H1 (cell line): ENCODE measurements around the gene SPOUT1. TPM values are rescaled to one million over a fixed set of nuclear protein-coding genes. Genes with fewer than 3 reads are reported as not detected.

Experiments
- CTCF ChIA-PET: fragments of 300-600 bp; sonication (Branson Sonifier 250); formaldehyde crosslinking; loops from one replicate; lab custom pipeline; 2021; ENCODE audit not compliant: partially characterized antibody; lab: Charles Lee
- POLR2A ChIA-PET: fragments of 300-600 bp; sonication (Branson Sonifier 250); formaldehyde crosslinking; loops from one replicate; lab custom pipeline; 2021; ENCODE audit warnings: inconsistent platforms; ENCODE audit not compliant: partially characterized antibody; lab: Charles Lee
- DNase-seq, 2 experiments: peaks; one replicate each; pipeline versions ENCODE4 v3.0.0 to v3.0.0-alpha.2; 2010 to 2022; ENCODE audit warnings: low spot score in 2 of 2, low read depth in 1 of 2, mixed read lengths in 1 of 2
- FAIRE-seq: peaks from 2 replicates; lab custom pipeline; 2011; peaks lifted over from hg19 to GRCh38; lab: Jason Lieb, UNC
- H2AFZ ChIP-seq: 2 replicates; pipeline ENCODE4 v1.8.1; 2012; ENCODE audit warnings: low read length, inconsistent platforms
- H2AK5ac ChIP-seq: 2 replicates; pipeline ENCODE4 v1.6.1; 2013; ENCODE audit warnings: low read depth, low read length
- H2BK120ac ChIP-seq: replicated peaks from 2 replicates; pipeline ENCODE3; 2013; ENCODE audit warnings: low read depth, low read length, inconsistent platforms
- H2BK12ac ChIP-seq: 2 replicates; pipeline ENCODE4 v1.6.1; 2013; ENCODE audit warnings: low read depth, low read length
- H2BK15ac ChIP-seq: 2 replicates; pipeline ENCODE4 v1.6.1; 2013; ENCODE audit warnings: low read length
- H2BK20ac ChIP-seq: 2 replicates; pipeline ENCODE4 v1.6.1; 2013; ENCODE audit warnings: low read length
- H2BK5ac ChIP-seq: 2 replicates; pipeline ENCODE4 v1.6.1; 2013; ENCODE audit warnings: low read depth, low read length
- H3K14ac ChIP-seq: 2 replicates; pipeline ENCODE4 v1.6.1; 2013; ENCODE audit warnings: inconsistent platforms; ENCODE audit not compliant: insufficient read length
- H3K18ac ChIP-seq: 2 replicates; pipeline ENCODE4 v1.6.1; 2013; ENCODE audit warnings: low read length; ENCODE audit errors: extremely low read depth
- H3K23ac ChIP-seq: 2 replicates; pipeline ENCODE4 v1.6.1; 2013; ENCODE audit warnings: inconsistent platforms; ENCODE audit not compliant: insufficient read length
- H3K23me2 ChIP-seq: 2 replicates; pipeline ENCODE4 v1.6.1; 2013; ENCODE audit warnings: low read depth, low read length
- H3K27ac ChIP-seq: 2 replicates; pipeline ENCODE4 v1.6.1; 2011; ENCODE audit warnings: low read depth, low read length, inconsistent platforms
- H3K27me3 ChIP-seq, 4 experiments: replicated peaks in 1 of 4; 1 replicate in 1 of 4; 2 replicates in 3 of 4; pipeline versions ENCODE4 v1.6.1 to v1.8.1; 2011 to 2013; ENCODE audit warnings: low read length in 3 of 4, mild to moderate bottlenecking in 3 of 4, inconsistent platforms in 2 of 4, mixed read lengths in 2 of 4, moderate library complexity in 1 of 4; ENCODE audit not compliant: control insufficient read depth in 3 of 4, insufficient read depth in 3 of 4; ENCODE audit errors: extremely low read depth in 1 of 4
- H3K36me3 ChIP-seq, 4 experiments: 2 replicates each; pipeline versions ENCODE4 v1.6.1 to v1.8.1; 2011 to 2013; ENCODE audit warnings: mild to moderate bottlenecking in 4 of 4, low read length in 3 of 4, moderate library complexity in 2 of 4, control low read depth in 1 of 4, inconsistent platforms in 1 of 4; ENCODE audit not compliant: insufficient read depth in 4 of 4, control insufficient read depth in 2 of 4
- H3K4ac ChIP-seq: replicated peaks from 2 replicates; pipeline ENCODE3; 2013; ENCODE audit warnings: low read length, low read depth, mixed read lengths, inconsistent platforms; ENCODE audit not compliant: insufficient read length
- H3K4me1 ChIP-seq, 4 experiments: replicated peaks in 1 of 4; 1 replicate in 1 of 4; 2 replicates in 3 of 4; pipeline versions ENCODE4 v1.6.1 to v1.8.1; 2011 to 2013; ENCODE audit warnings: low read length in 3 of 4, inconsistent platforms in 2 of 4, mixed read lengths in 1 of 4; ENCODE audit not compliant: insufficient read depth in 4 of 4, control insufficient read depth in 3 of 4
- H3K4me2 ChIP-seq, 2 experiments: 2 replicates each; pipeline versions ENCODE4 v1.6.1 to v1.8.1; 2011 to 2013; ENCODE audit warnings: low read depth in 2 of 2, low read length in 2 of 2, control low read depth in 1 of 2, inconsistent platforms in 1 of 2, mild to moderate bottlenecking in 1 of 2; ENCODE audit not compliant: insufficient read depth in 1 of 2
- H3K4me3 ChIP-seq, 4 experiments: fragments of 200-600, 300-600 bp in 1 of 4; sonication (generic), shearing (Covaris generic), sonication (Bioruptor Twin) in 1 of 4; 2 replicates each; pipeline versions ENCODE4 v1.5.1 to v1.8.1; 2011 to 2016; ENCODE audit warnings: low read length in 4 of 4, low read depth in 3 of 4, control low read depth in 2 of 4, inconsistent platforms in 2 of 4, mild to moderate bottlenecking in 2 of 4, mixed read lengths in 1 of 4, moderate library complexity in 1 of 4; ENCODE audit not compliant: insufficient read depth in 2 of 4; ENCODE audit errors: extremely low read depth in 1 of 4
- H3K56ac ChIP-seq: replicated peaks from 2 replicates; pipeline ENCODE3; 2013; ENCODE audit warnings: low read depth, mild to moderate bottlenecking, mixed read lengths, low read length, inconsistent platforms; ENCODE audit not compliant: insufficient read length
- H3K79me1 ChIP-seq: 2 replicates; pipeline ENCODE4 v1.6.1; 2013; ENCODE audit warnings: low read depth, low read length, control low read depth
- H3K79me2 ChIP-seq, 2 experiments: 2 replicates each; pipeline versions ENCODE4 v1.6.1 to v1.8.1; 2012 to 2013; ENCODE audit warnings: low read length in 2 of 2, mild to moderate bottlenecking in 2 of 2, inconsistent platforms in 1 of 2; ENCODE audit not compliant: insufficient read depth in 2 of 2, control insufficient read depth in 1 of 2
- H3K9ac ChIP-seq, 4 experiments: replicated peaks in 1 of 4; 1 replicate in 1 of 4; 2 replicates in 3 of 4; pipeline versions ENCODE4 v1.6.1 to v1.8.1; 2011 to 2013; ENCODE audit warnings: low read depth in 3 of 4, low read length in 3 of 4, control low read depth in 2 of 4, mild to moderate bottlenecking in 2 of 4, moderate library complexity in 2 of 4, inconsistent platforms in 1 of 4; ENCODE audit errors: extremely low read depth in 1 of 4
- H3K9me3 ChIP-seq, 2 experiments: 2 replicates each; pipeline versions ENCODE4 v1.6.1 to v1.8.1; 2012 to 2013; ENCODE audit warnings: mild to moderate bottlenecking in 2 of 2, moderate library complexity in 2 of 2, control low read depth in 1 of 2, inconsistent platforms in 1 of 2, low read depth in 1 of 2, low read length in 1 of 2, mixed read lengths in 1 of 2; ENCODE audit not compliant: insufficient read depth in 2 of 2
- H4K20me1 ChIP-seq, 2 experiments: replicated peaks in 1 of 2; 2 replicates each; pipeline versions ENCODE3 to v1.8.1; 2011 to 2013; ENCODE audit warnings: inconsistent platforms in 2 of 2, low read length in 2 of 2, mild to moderate bottlenecking in 1 of 2; ENCODE audit not compliant: insufficient read depth in 2 of 2, control insufficient read depth in 1 of 2
- H4K5ac ChIP-seq: 2 replicates; pipeline ENCODE4 v1.6.1; 2013; ENCODE audit warnings: low read length, low read depth, mixed read lengths, inconsistent platforms; ENCODE audit not compliant: insufficient read length
- H4K8ac ChIP-seq: 2 replicates; pipeline ENCODE4 v1.8.0; 2013; ENCODE audit warnings: mild to moderate bottlenecking, moderate library complexity, low read length, inconsistent platforms; ENCODE audit not compliant: insufficient read depth; ENCODE audit errors: extremely low read depth
- H4K91ac ChIP-seq: replicated peaks from 2 replicates; pipeline ENCODE3; 2013; ENCODE audit warnings: low read length, mixed read lengths, inconsistent platforms; ENCODE audit not compliant: insufficient read length
- BRCA1 ChIP-seq: IDR thresholded peaks from 2 replicates; pipeline ENCODE4 v1.6.1; 2012; ENCODE audit warnings: low read depth, low read length, improper control_type of control experiment
- CBX8 ChIP-seq: fragments of 300-800, 300-1000 bp; sonication (generic); IDR thresholded peaks from 2 replicates; pipeline ENCODE4 v1.7.1; 2016; ENCODE audit warnings: low read depth, low read length, borderline replicate concordance
- CTBP2 ChIP-seq: IDR thresholded peaks from 2 replicates; pipeline ENCODE4 v1.7.0; 2011; ENCODE audit warnings: borderline replicate concordance, mild to moderate bottlenecking, moderate library complexity, mixed read lengths, low read length; ENCODE audit not compliant: insufficient read depth, insufficient read length
- GTF2F1 ChIP-seq: IDR thresholded peaks from 2 replicates; pipeline ENCODE4 v1.6.1; 2012; ENCODE audit warnings: low read depth, low read length, improper control_type of control experiment, borderline replicate concordance
- HDAC2 ChIP-seq, 2 experiments: fragments of 300-600 bp in 1 of 2; sonication (generic) in 1 of 2; IDR thresholded peaks; 2 replicates each; pipeline ENCODE4 v1.6.1; 2011 to 2012; ENCODE audit warnings: low read depth in 2 of 2, low read length in 2 of 2, mild to moderate bottlenecking in 2 of 2, moderate library complexity in 2 of 2, borderline replicate concordance in 1 of 2, inconsistent platforms in 1 of 2
- HDAC6 ChIP-seq: IDR thresholded peaks from one replicate; pipeline ENCODE4 v1.7.1; 2012; ENCODE audit warnings: low read depth, mild to moderate bottlenecking, inconsistent platforms, low read length, moderate library complexity
- MAFK ChIP-seq: IDR thresholded peaks from 2 replicates; pipeline ENCODE4 v1.6.1; 2012; ENCODE audit warnings: low read depth, mild to moderate bottlenecking, improper control_type of control experiment, low read length
- POLR2A ChIP-seq, 2 experiments: IDR thresholded peaks; 1 replicate in 1 of 2; 2 replicates in 1 of 2; pipeline ENCODE4 v1.6.1; 2011; ENCODE audit warnings: low read depth in 2 of 2, low read length in 2 of 2, mild to moderate bottlenecking in 2 of 2; ENCODE audit errors: control extremely low read depth in 1 of 2
- POLR2AphosphoS5 ChIP-seq: IDR thresholded peaks from 2 replicates; pipeline ENCODE4 v1.6.1; 2011; ENCODE audit warnings: low read depth, low read length
- RXRA ChIP-seq: IDR thresholded peaks from 2 replicates; pipeline ENCODE4 v1.6.1; 2011; ENCODE audit warnings: low read depth, mild to moderate bottlenecking, low read length, moderate library complexity; ENCODE audit not compliant: insufficient read depth
- WGBS, 2 experiments: shearing (Covaris generic) in 1 of 2; methylation state at CpG; one replicate each; pipeline versions ENCODE4 v1.1.6 to v1.1.7; 2013 to 2015; ENCODE audit warnings: low lambda C conversion rate in 2 of 2, mixed read lengths in 2 of 2, inconsistent platforms in 1 of 2, low coverage in 1 of 2, missing lambda C conversion rate in 1 of 2; ENCODE audit not compliant: insufficient replicate concordance in 2 of 2, insufficient coverage in 1 of 2, insufficient read length in 1 of 2; ENCODE audit errors: extremely low coverage in 1 of 2, missing lambda C conversion rate in 1 of 2; 5-methylcytosine and 5-hydroxymethylcytosine counted together
- polyA plus RNA-seq, 7 experiments: library from polyadenylated mRNA; depleted of rRNA in 3 of 7; stranded (reverse) in 5 of 7; unstranded in 2 of 7; fragments of >200 nt in 5 of 7; fragments of 200-250 nt in 2 of 7; gene quantifications; 1 replicate in 5 of 7; 2 replicates in 1 of 7; 4 replicates in 1 of 7; pipeline versions ENCODE4 v1.2.1 to v1.2.3, GENCODE V29; 2011 to 2013; ENCODE audit warnings: missing spikeins in 2 of 7, mixed read lengths in 2 of 7
- total RNA-seq: library from RNA; stranded (reverse); fragmentation: NEBNext Ultra II Directional; extraction: Animal tissue kit (Norgen Biotek cat#: 25700); gene quantifications from 2 replicates; pipeline ENCODE4 v1.2.1, GENCODE V29; 2021
- TF ChIP-seq, protein P1 (sequence below): IDR thresholded peaks from 2 replicates; pipeline ENCODE4 v1.6.1; 2011; ENCODE audit warnings: low read depth, mild to moderate bottlenecking, low read length; ENCODE audit not compliant: insufficient read depth

The SPOUT1 gene
- total and polyA plus RNA-seq, 2 of the 8 experiments (the other 6 are each of a cell fraction or from before 2014, with no cell fraction given), result 69.2 to 77.8 TPM

- Histone ChIP-seq H4K8ac (no peak overlapping the region), H3K14ac (no peak overlapping the region), H3K9ac (peak overlapping the region in 3 of 4 experiments; percentile 87 to 95 (median 90); a peak in 5 of 7 replicates), H2BK5ac (no peak overlapping the region; the same call in 1 of the 2 replicates), H3K4me3 (peak overlapping the region; percentile 75 to 97 (median 90)), H3K9me3 (no peaks in the 10 kb centered on the region), H3K27me3 (no peaks in the 10 kb centered on the region), H3K79me1 (peaks cover 3% of the 10 kb centered on the region; the same call in 1 of the 2 replicates), H4K20me1 (peaks cover 0 to 3% of the 10 kb centered on the region in 2 experiments), H4K5ac (no peak overlapping the region), H2BK120ac (no peak overlapping the region), H4K91ac (no peak overlapping the region), H2BK20ac (no peak overlapping the region), H3K23me2 (peaks cover 12% of the 10 kb centered on the region; the same call in 1 of the 2 replicates), H3K79me2 (peaks cover 0 to 12% of the 10 kb centered on the region in 2 experiments; a peak in 2 of 4 replicates), H3K36me3 (no peaks in the 10 kb centered on the region; a peak in 1 of 8 replicates), H3K4me1 (peaks cover 0 to 3% (median 1%) of the 10 kb centered on the region in 4 experiments; a peak in 3 of 7 replicates), H3K4me2 (peak overlapping the region; percentile 85 to 98), H3K23ac (no peak overlapping the region), H3K4ac (no peak overlapping the region), H3K56ac (no peak overlapping the region), H2AK5ac (peak overlapping the region; percentile 53; the same call in 1 of the 2 replicates), H3K18ac (no peak overlapping the region), H3K27ac (no peak overlapping the region), H2BK15ac (no peak overlapping the region), H2BK12ac (no peak overlapping the region), H2AFZ (no peak overlapping the region)
- no peak for TF ChIP-seq CBX8
- TF ChIP-seq, protein P1, sequence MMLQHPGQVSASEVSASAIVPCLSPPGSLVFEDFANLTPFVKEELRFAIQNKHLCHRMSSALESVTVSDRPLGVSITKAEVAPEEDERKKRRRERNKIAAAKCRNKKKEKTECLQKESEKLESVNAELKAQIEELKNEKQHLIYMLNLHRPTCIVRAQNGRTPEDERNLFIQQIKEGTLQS, result no peak
- no peak for TF ChIP-seq RXRA
- no peak for TF ChIP-seq BRCA1
- TF ChIP-seq GTF2F1, result no peak
- TF ChIP-seq MAFK, result no peak
- TF ChIP-seq CTBP2, result no peak
- TF ChIP-seq POLR2A (IDR thresholded peaks at IDR 0.05; ENCODE audit: control extremely low read depth in 1 of 2, low read depth in 2 of 2, low read length in 2 of 2), result no peak
- no peak for TF ChIP-seq HDAC2 (IDR thresholded peaks at IDR 0.05; ENCODE audit: borderline replicate concordance in 1 of 2, low read depth in 2 of 2, low read length in 2 of 2)
- no peak for TF ChIP-seq POLR2AphosphoS5
- no peak for TF ChIP-seq HDAC6
- POLR2A ChIA-PET, result interaction anchor here (0.5 to 3.4 kb wide), 15 partner anchors 9 to 392 kb away, joined by 3 to 20 read pairs (median 4); partner anchors contain the start of genes ENDOG and ZDHHC12
- 87% methylated on average over 11 of the region's 11 CpGs; no CpG with 5 or more reads in 1 of the 2 experiments for WGBS, 2 experiments
- no peak for DNase-seq
- FAIRE-seq, result no peak
- CTCF ChIA-PET, result interaction anchor here (0.8 to 3.4 kb wide), 12 partner anchors 8 to 258 kb away, joined by 3 to 18 read pairs (median 4); partner anchors contain the start of genes SH3GLB2 and TBC1D13
Measured at GRCh38 chr9:128770286-128771030, 59.1 kb downstream of the SPOUT1 start.
